MCF 10A (cell line): ENCODE data around the gene NEK6. TPM values are rescaled to one million over a fixed set of nuclear protein-coding genes. Genes with fewer than 3 reads are reported as not detected.

ENCODE experiments used
- BruUV-seq: library from RNA; stranded (reverse); fragments of 400-500 nt; replicated peaks from 2 replicates; lab custom pipeline; 2021; lab: Mats Ljungman, UMichigan
- CTCF ChIA-PET: fragments of 300-600 bp; sonication (Branson Sonifier 250); formaldehyde crosslinking; extraction: SDS; loops from one replicate; lab custom pipeline; 2021; ENCODE audit warnings: antibody characterized with exemption, inconsistent platforms; lab: Yijun Ruan, JAX
- POLR2A ChIA-PET: fragments of 300-600, 350-650 bp; sonication (Branson Sonifier 250); formaldehyde crosslinking; extraction: SDS; loops from one replicate; lab custom pipeline; 2020; ENCODE audit warnings: antibody characterized with exemption, inconsistent platforms; lab: Yijun Ruan, JAX
- DNase-seq: peaks from one replicate; pipeline ENCODE4 v3.0.0-alpha.2; 2018; ENCODE audit not compliant: unreplicated experiment
- H3K27ac Mint-ChIP-seq: one replicate; pipeline ENCODE4 v1.8.0; 2022; ENCODE audit warnings: mild to moderate bottlenecking, low read depth, mixed read lengths; ENCODE audit not compliant: unreplicated experiment
- H3K27me3 Mint-ChIP-seq: one replicate; pipeline ENCODE4 v1.8.0; 2022; ENCODE audit warnings: mixed read lengths; ENCODE audit not compliant: insufficient read depth, unreplicated experiment
- H3K36me3 Mint-ChIP-seq: one replicate; pipeline ENCODE4 v1.8.0; 2022; ENCODE audit warnings: mild to moderate bottlenecking, moderate library complexity, mixed read lengths; ENCODE audit not compliant: insufficient read depth, unreplicated experiment
- H3K4me1 Mint-ChIP-seq: one replicate; pipeline ENCODE4 v1.8.0; 2022; ENCODE audit warnings: mixed read lengths; ENCODE audit not compliant: insufficient read depth, unreplicated experiment
- H3K4me3 Mint-ChIP-seq: one replicate; pipeline ENCODE4 v1.8.0; 2022; ENCODE audit warnings: mild to moderate bottlenecking, moderate library complexity, mixed read lengths; ENCODE audit not compliant: unreplicated experiment
- H3K9me3 Mint-ChIP-seq: one replicate; pipeline ENCODE4 v1.8.0; 2022; ENCODE audit warnings: mixed read lengths; ENCODE audit not compliant: unreplicated experiment
- CTCF ChIP-seq: fragments of 200-600 bp; IDR thresholded peaks from one replicate; pipeline ENCODE4 v1.8.0; 2022; ENCODE audit warnings: antibody characterized with exemption, mild to moderate bottlenecking; ENCODE audit not compliant: unreplicated experiment
- intact Hi-C: fragments of 100-400 bp; cut with micrococcal nuclease; formaldehyde crosslinking; loops from 2 replicates; pipeline ENCODE4 v1.14.1; 2022
- total RNA-seq: library from RNA; stranded (reverse); gene quantifications from 2 replicates; pipeline ENCODE4 v1.2.3, GENCODE V29; 2022

NEK6 gene
- total RNA-seq, 1 experiment from 2014 or later = 27.5 TPM

- CTCF ChIA-PET = interaction anchor here (0.6 to 0.9 kb wide), 2 partner anchors 139 to 564 kb away, joined by 3 read pairs; no protein-coding TSS in a partner anchor
- H3K4me3 Mint-ChIP-seq = no peak overlapping the region
- intact Hi-C loops = no loop called here
- no peaks in the 10 kb centered on the region for H3K27me3 Mint-ChIP-seq
- TF ChIP-seq CTCF = no peak
- no peak for DNase-seq
- H3K4me1 Mint-ChIP-seq = peaks cover 40% of the 10 kb centered on the region
- H3K27ac Mint-ChIP-seq = peak overlapping the region; percentile 39
- H3K36me3 Mint-ChIP-seq = no peaks in the 10 kb centered on the region
- H3K9me3 Mint-ChIP-seq = no peaks in the 10 kb centered on the region
- POLR2A ChIA-PET = no interaction called here
- BruUV-seq = no TSS peak
Measured at GRCh38 chr9:124265551-124265950, 7.8 kb downstream of the NEK6 start.

DNA sequence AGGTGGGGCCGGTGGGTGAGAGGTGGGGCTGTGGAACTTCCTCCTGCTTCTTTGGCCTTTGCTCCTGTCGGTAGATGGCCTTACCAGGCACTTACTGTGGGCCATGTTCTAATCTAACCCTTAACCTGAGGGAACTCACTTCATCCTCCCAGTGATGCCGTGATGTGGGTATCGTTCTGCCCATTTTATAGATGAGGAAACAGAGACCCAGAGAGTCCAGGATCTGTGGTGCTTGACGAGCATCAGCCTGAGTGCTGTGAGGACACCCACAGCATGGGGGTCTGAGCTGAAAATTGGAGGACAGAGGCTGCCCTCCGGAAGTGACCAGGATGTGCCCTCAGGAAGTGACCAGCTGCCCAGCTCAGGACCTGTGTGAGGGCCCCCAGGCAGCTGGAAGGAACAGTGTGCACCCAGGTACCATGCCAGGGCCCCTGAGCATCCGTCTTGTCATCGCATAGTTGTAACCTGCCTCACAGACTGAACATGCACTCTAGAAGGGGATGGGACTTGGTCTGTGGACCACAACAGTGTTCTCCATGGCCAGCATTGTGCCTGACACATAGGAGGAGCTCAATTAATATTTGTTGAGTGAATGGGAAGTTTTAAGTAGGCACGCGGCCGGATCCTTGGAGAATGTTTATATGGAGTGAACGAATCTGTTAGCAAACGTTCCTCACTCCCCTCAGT is 8.5 kb downstream of the NEK6 start:
- POLR2A ChIA-PET = interaction anchor here (0.9 kb wide), 1 partner anchor 140 kb away, joined by 4 read pairs; no protein-coding TSS in a partner anchor

GRCh38 chr9:124266826-124267201 is 9.1 kb downstream of the NEK6 start:
- no TSS peak for BruUV-seq
- H3K4me3 Mint-ChIP-seq = peak overlapping the region; percentile 13
- no peak for DNase-seq
- intact Hi-C loops = no loop called here
- H3K27me3 Mint-ChIP-seq = no peaks in the 10 kb centered on the region
- ChIA-PET CTCF (no interaction called here), POLR2A (interaction anchor here (0.9 kb wide), 1 partner anchor 140 kb away, joined by 4 read pairs; no protein-coding TSS in a partner anchor)
- TF ChIP-seq CTCF = no peak
- no peaks in the 10 kb centered on the region for H3K36me3 Mint-ChIP-seq
- H3K9me3 Mint-ChIP-seq = no peaks in the 10 kb centered on the region
- H3K4me1 Mint-ChIP-seq = peaks cover 27% of the 10 kb centered on the region
- H3K27ac Mint-ChIP-seq = peak overlapping the region; percentile 84

More for the DNA sequence above, 8.5 kb downstream of the NEK6 start:
- H3K27ac Mint-ChIP-seq = peak overlapping the region; percentile 39
- no peaks in the 10 kb centered on the region for H3K9me3 Mint-ChIP-seq
- CTCF ChIA-PET = interaction anchor here (0.9 kb wide), 1 partner anchor 140 kb away, joined by 3 read pairs; no protein-coding TSS in a partner anchor
- H3K36me3 Mint-ChIP-seq = no peaks in the 10 kb centered on the region
- no peaks in the 10 kb centered on the region for H3K27me3 Mint-ChIP-seq
- intact Hi-C loops = no loop called here
- no peak overlapping the region for H3K4me3 Mint-ChIP-seq
- DNase-seq = no peak
- peaks cover 33% of the 10 kb centered on the region for H3K4me1 Mint-ChIP-seq
- BruUV-seq = no TSS peak
- TF ChIP-seq CTCF = no peak

- no peak for TF ChIP-seq CTCF
- H3K27ac Mint-ChIP-seq = peak overlapping the region; percentile 84
- TSS peak; percentile 41 for BruUV-seq
- intact Hi-C loops = no loop called here
- ChIA-PET POLR2A (interaction anchor here (0.6 to 0.9 kb wide), 3 partner anchors 13 to 141 kb away, joined by 3 to 4 read pairs (median 3); no protein-coding TSS in a partner anchor), CTCF (interaction anchor here (0.6 kb wide), 1 partner anchor 34 kb away, joined by 3 read pairs; no protein-coding TSS in a partner anchor)
- H3K27me3 Mint-ChIP-seq = no peaks in the 10 kb centered on the region
- peak overlapping the region; percentile 13 for H3K4me3 Mint-ChIP-seq
- peak; percentile 91 for DNase-seq
- no peaks in the 10 kb centered on the region for H3K9me3 Mint-ChIP-seq
- H3K4me1 Mint-ChIP-seq = peaks cover 25% of the 10 kb centered on the region
- no peaks in the 10 kb centered on the region for H3K36me3 Mint-ChIP-seq
Measured at GRCh38 chr9:124267271-124267807, 9.6 kb downstream of the NEK6 start.
